WTC11 (cell line): ENCODE measurements around the gene VSTM2B.

Experiments used
- ATF2 ChIP-seq: sonication (generic); formaldehyde crosslinking; IDR thresholded peaks from 2 replicates; pipeline ENCODE4 v1.8.1; 2022; ENCODE audit warnings: low read depth, missing genetic modification reagents, borderline replicate concordance
- CTCF ChIP-seq: fragments of 200-600 bp; IDR thresholded peaks from 2 replicates; pipeline ENCODE4 v1.8.0; 2022; ENCODE audit warnings: antibody characterized with exemption
- FOXP1 ChIP-seq: sonication (generic); formaldehyde crosslinking; IDR thresholded peaks from 2 replicates; pipeline ENCODE4 v1.8.0; 2022; ENCODE audit warnings: missing genetic modification reagents, mild to moderate bottlenecking, moderate library complexity, borderline replicate concordance
- MYBL2 ChIP-seq: sonication (generic); formaldehyde crosslinking; IDR thresholded peaks from 2 replicates; pipeline ENCODE4 v1.8.1; 2023; ENCODE audit warnings: mild to moderate bottlenecking, moderate library complexity, missing genetic modification reagents
- NFE2L1 ChIP-seq: sonication (generic); formaldehyde crosslinking; IDR thresholded peaks from 2 replicates; pipeline ENCODE4 v1.8.1; 2023; ENCODE audit warnings: missing genetic modification reagents
- NR2C2 ChIP-seq: sonication (generic); formaldehyde crosslinking; IDR thresholded peaks from 2 replicates; pipeline ENCODE4 v1.8.0; 2022; ENCODE audit warnings: mild to moderate bottlenecking, missing genetic modification reagents
- SP1 ChIP-seq: sonication (generic); formaldehyde crosslinking; conservative IDR thresholded peaks from 2 replicates; pipeline ENCODE4 v1.8.1; 2022; ENCODE audit warnings: missing genetic modification reagents
- TEAD1 ChIP-seq: sonication (generic); formaldehyde crosslinking; IDR thresholded peaks from 2 replicates; pipeline ENCODE4 v1.8.0; 2022; ENCODE audit warnings: mild to moderate bottlenecking, missing genetic modification reagents
- TEAD4 ChIP-seq: sonication (generic); formaldehyde crosslinking; IDR thresholded peaks from 2 replicates; pipeline ENCODE4 v1.8.0; 2022; ENCODE audit warnings: mild to moderate bottlenecking, missing genetic modification reagents
- TP53 ChIP-seq: sonication (generic); formaldehyde crosslinking; IDR thresholded peaks from 2 replicates; pipeline ENCODE4 v1.8.1; 2023; ENCODE audit warnings: mild to moderate bottlenecking, missing genetic modification reagents
- USF2 ChIP-seq: sonication (generic); formaldehyde crosslinking; IDR thresholded peaks from 2 replicates; pipeline ENCODE4 v1.8.1; 2023; ENCODE audit warnings: mild to moderate bottlenecking, missing genetic modification reagents, moderate library complexity
- ZNF121 ChIP-seq: sonication (generic); formaldehyde crosslinking; IDR thresholded peaks from 2 replicates; pipeline ENCODE4 v1.8.0; 2023; ENCODE audit warnings: missing genetic modification reagents
- TF ChIP-seq, protein P1 (sequence below): sonication (generic); formaldehyde crosslinking; IDR thresholded peaks from 2 replicates; pipeline ENCODE4 v1.8.0; 2022; ENCODE audit warnings: mild to moderate bottlenecking, missing genetic modification reagents
- TF ChIP-seq, protein P2 (sequence below): fragments of 250-450 bp; sonication (Bioruptor Pico); IDR thresholded peaks from 2 replicates; pipeline ENCODE4 v1.9.0; 2021; ENCODE audit warnings: mild to moderate bottlenecking, borderline replicate concordance

GRCh38 chr19:29610213-29610573 lies 84.4 kb downstream of the VSTM2B start:
- TF ChIP-seq TEAD4 (CRISPR knock-in tag) (no peak), CTCF (no peak), NR2C2 (CRISPR knock-in tag) (no peak), TEAD1 (no peak), NFE2L1 (CRISPR knock-in tag) (no peak), ZNF121 (CRISPR knock-in tag) (no peak), FOXP1 (CRISPR knock-in tag) (no peak), MYBL2 (no peak), TP53 (CRISPR knock-in tag) (no peak), ATF2 (CRISPR knock-in tag) (no peak), SP1 (CRISPR knock-in tag) (no peak), USF2 (CRISPR knock-in tag) (no peak)
- TF ChIP-seq, protein P1, sequence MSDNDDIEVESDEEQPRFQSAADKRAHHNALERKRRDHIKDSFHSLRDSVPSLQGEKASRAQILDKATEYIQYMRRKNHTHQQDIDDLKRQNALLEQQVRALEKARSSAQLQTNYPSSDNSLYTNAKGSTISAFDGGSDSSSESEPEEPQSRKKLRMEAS (CRISPR knock-in tag): no peak
- TF ChIP-seq, protein P2, sequence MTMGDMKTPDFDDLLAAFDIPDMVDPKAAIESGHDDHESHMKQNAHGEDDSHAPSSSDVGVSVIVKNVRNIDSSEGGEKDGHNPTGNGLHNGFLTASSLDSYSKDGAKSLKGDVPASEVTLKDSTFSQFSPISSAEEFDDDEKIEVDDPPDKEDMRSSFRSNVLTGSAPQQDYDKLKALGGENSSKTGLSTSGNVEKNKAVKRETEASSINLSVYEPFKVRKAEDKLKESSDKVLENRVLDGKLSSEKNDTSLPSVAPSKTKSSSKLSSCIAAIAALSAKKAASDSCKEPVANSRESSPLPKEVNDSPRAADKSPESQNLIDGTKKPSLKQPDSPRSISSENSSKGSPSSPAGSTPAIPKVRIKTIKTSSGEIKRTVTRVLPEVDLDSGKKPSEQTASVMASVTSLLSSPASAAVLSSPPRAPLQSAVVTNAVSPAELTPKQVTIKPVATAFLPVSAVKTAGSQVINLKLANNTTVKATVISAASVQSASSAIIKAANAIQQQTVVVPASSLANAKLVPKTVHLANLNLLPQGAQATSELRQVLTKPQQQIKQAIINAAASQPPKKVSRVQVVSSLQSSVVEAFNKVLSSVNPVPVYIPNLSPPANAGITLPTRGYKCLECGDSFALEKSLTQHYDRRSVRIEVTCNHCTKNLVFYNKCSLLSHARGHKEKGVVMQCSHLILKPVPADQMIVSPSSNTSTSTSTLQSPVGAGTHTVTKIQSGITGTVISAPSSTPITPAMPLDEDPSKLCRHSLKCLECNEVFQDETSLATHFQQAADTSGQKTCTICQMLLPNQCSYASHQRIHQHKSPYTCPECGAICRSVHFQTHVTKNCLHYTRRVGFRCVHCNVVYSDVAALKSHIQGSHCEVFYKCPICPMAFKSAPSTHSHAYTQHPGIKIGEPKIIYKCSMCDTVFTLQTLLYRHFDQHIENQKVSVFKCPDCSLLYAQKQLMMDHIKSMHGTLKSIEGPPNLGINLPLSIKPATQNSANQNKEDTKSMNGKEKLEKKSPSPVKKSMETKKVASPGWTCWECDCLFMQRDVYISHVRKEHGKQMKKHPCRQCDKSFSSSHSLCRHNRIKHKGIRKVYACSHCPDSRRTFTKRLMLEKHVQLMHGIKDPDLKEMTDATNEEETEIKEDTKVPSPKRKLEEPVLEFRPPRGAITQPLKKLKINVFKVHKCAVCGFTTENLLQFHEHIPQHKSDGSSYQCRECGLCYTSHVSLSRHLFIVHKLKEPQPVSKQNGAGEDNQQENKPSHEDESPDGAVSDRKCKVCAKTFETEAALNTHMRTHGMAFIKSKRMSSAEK (CRISPR knock-in tag): no peak
